Stimulated activated CD4-positive, alpha-beta T cell treated with anti-CD3 and anti-CD28 coated beads, Interleukin-15, amount 100 ng/mL, for 1 hour (primary cell): ENCODE data around the gene B9D2.
"Not testable (repeated sequence)": the region's sequence is repeated elsewhere in the genome, so short reads cannot be mapped to it uniquely, and the experiment has no call there.

Experiments used
- DNase-seq, 2 donors: peaks; one replicate each; pipeline ENCODE4 v3.0.0-alpha.2; 2020; ENCODE audit warnings: low read depth in 1 of 2, low spot score in 1 of 2

Gene B9D2

GRCh38 chr19:41392775-41393174 lies 28.8 kb upstream of the B9D2 start:
- DNase-seq, result no peak

- DNase-seq, result no peak
These were observed 27.7 kb upstream of the B9D2 start for GRCh38 chr19:41391618-41392017.

GRCh38 chr19:41386442-41386841 lies 22.5 kb upstream of the B9D2 start:
- no peak for DNase-seq

GRCh38 chr19:41384351-41384750 lies 20.4 kb upstream of the B9D2 start:
- no peak for DNase-seq

GRCh38 chr19:41381536-41381935 lies 17.6 kb upstream of the B9D2 start:
- DNase-seq, result not testable (repeated sequence)

GRCh38 chr19:41377977-41378709 lies 14.2 kb upstream of the B9D2 start:
- DNase-seq, result no peak

- DNase-seq, result no peak
These were observed 13.0 kb upstream of the B9D2 start for GRCh38 chr19:41376998-41377365.

GRCh38 chr19:41376241-41376997 lies 12.5 kb upstream of the B9D2 start, which contains the start of gene TMEM91:
Gene TMEM91, plus strand, starts transcription at chr19:41376533. Its CDS starts 1,777 bp downstream, at chr19:41378310.
- DNase-seq, result no peak

- DNase-seq, result no peak
These were observed 10.0 kb upstream of the B9D2 start for GRCh38 chr19:41373993-41374392.

GRCh38 chr19:41372501-41372900 lies 8.6 kb upstream of the B9D2 start:
- DNase-seq, result no peak

GRCh38 chr19:41371541-41371940 lies 7.6 kb upstream of the B9D2 start:
- no peak for DNase-seq

GRCh38 chr19:41371119-41371518 lies 7.2 kb upstream of the B9D2 start:
- not testable (repeated sequence) for DNase-seq

GRCh38 chr19:41369769-41370168 lies 5.8 kb upstream of the B9D2 start:
- no peak for DNase-seq

GRCh38 chr19:41367848-41368301 lies 3.9 kb upstream of the B9D2 start:
- no peak for DNase-seq

- DNase-seq, result no peak
These were observed 2.1 kb upstream of the B9D2 start for GRCh38 chr19:41366089-41366488.

GRCh38 chr19:41364524-41365391 lies 809 bp upstream of the B9D2 start:
- no peak for DNase-seq

- no peak for DNase-seq
These were observed 587 bp downstream of the B9D2 start for GRCh38 chr19:41363371-41363752.

GRCh38 chr19:41362143-41362847 lies 1.7 kb downstream of the B9D2 start:
- DNase-seq, result no peak

- DNase-seq, result no peak
These were observed 4.2 kb downstream of the B9D2 start for GRCh38 chr19:41359741-41360140.

GRCh38 chr19:41357746-41358145 lies 6.2 kb downstream of the B9D2 start:
- no peak for DNase-seq
